ENCODE measurements around the gene CEP43.

The CEP43 gene

GRCh38 chr6:166977621-166978525 lies 21.3 kb upstream of the CEP43 start:
- Histone ChIP-seq H3K4me3 (ENCODE audit: low read depth, low read length) (no peak overlapping the region), H3K4ac (ENCODE audit: low read depth, low read length) (no peak overlapping the region), H3K4me2 (ENCODE audit: low read length) (no peak overlapping the region), H3K14ac (ENCODE audit: low read length) (no peak overlapping the region), H3K9ac (ENCODE audit: low read length) (no peak overlapping the region), H3K79me1 (ENCODE audit: low read length) (no peaks in the 10 kb centered on the region), H3K9me3 (ENCODE audit: insufficient read depth, low read depth, low read length) (no peaks in the 10 kb centered on the region), H2AK5ac (ENCODE audit: low read length) (no peak overlapping the region), H4K12ac (ENCODE audit: low read depth, low read length) (no peak overlapping the region), H3K23ac (ENCODE audit: low read length) (no peak overlapping the region), H2BK120ac (ENCODE audit: insufficient read depth, low read length, poor library complexity) (no peak overlapping the region), H4K91ac (ENCODE audit: low read depth, low read length) (no peak overlapping the region), H3K79me2 (ENCODE audit: control insufficient read depth, insufficient read depth, low read length, poor library complexity) (no peaks in the 10 kb centered on the region), H3K4me1 (ENCODE audit: control insufficient read depth in 1 of 2, insufficient read depth in 2 of 2, low read length in 2 of 2) (no peaks in the 10 kb centered on the region), H3K27ac (ENCODE audit: low read depth, low read length) (no peak overlapping the region), H4K8ac (ENCODE audit: low read depth, low read length) (no peak overlapping the region), H2BK5ac (ENCODE audit: low read depth, low read length, poor library complexity) (no peak overlapping the region), H2AFZ (ENCODE audit: insufficient read depth, low read length, poor library complexity) (no peak overlapping the region), H3K36me3 (ENCODE audit: control insufficient read depth in 1 of 2, insufficient read depth in 2 of 2, low read length in 2 of 2) (peaks cover 7% of the 10 kb centered on the region in 2 experiments), H2BK12ac (ENCODE audit: low read length) (no peak overlapping the region), H3K18ac (ENCODE audit: low read length) (no peak overlapping the region), H3K27me3 (ENCODE audit: insufficient read depth, low read length) (no peaks in the 10 kb centered on the region)
- DNase-seq, result peak in 1 of 2 donors; percentile 56
- no CpG with 5 or more reads among the region's 9 CpGs for WGBS (ENCODE audit: extremely low coverage, insufficient coverage, insufficient read length)

GRCh38 chr6:166980738-166981137 lies 18.5 kb upstream of the CEP43 start:
- Histone ChIP-seq H3K36me3 (ENCODE audit: control insufficient read depth in 1 of 2, insufficient read depth in 2 of 2, low read length in 2 of 2) (peaks cover 4 to 7% of the 10 kb centered on the region in 2 experiments), H2AK5ac (ENCODE audit: low read length) (no peak overlapping the region), H4K12ac (ENCODE audit: low read depth, low read length) (no peak overlapping the region), H2BK5ac (ENCODE audit: low read depth, low read length, poor library complexity) (no peak overlapping the region), H4K91ac (ENCODE audit: low read depth, low read length) (no peak overlapping the region), H3K9me3 (ENCODE audit: insufficient read depth, low read depth, low read length) (no peaks in the 10 kb centered on the region), H3K4ac (ENCODE audit: low read depth, low read length) (no peak overlapping the region), H3K9ac (ENCODE audit: low read length) (no peak overlapping the region), H3K79me2 (ENCODE audit: control insufficient read depth, insufficient read depth, low read length, poor library complexity) (no peaks in the 10 kb centered on the region), H2BK120ac (ENCODE audit: insufficient read depth, low read length, poor library complexity) (no peak overlapping the region), H2AFZ (ENCODE audit: insufficient read depth, low read length, poor library complexity) (no peak overlapping the region), H3K4me3 (ENCODE audit: low read depth, low read length) (no peak overlapping the region), H3K4me2 (ENCODE audit: low read length) (no peak overlapping the region), H3K23ac (ENCODE audit: low read length) (no peak overlapping the region), H3K4me1 (ENCODE audit: control insufficient read depth in 1 of 2, insufficient read depth in 2 of 2, low read length in 2 of 2) (no peaks in the 10 kb centered on the region), H3K14ac (ENCODE audit: low read length) (no peak overlapping the region), H3K79me1 (ENCODE audit: low read length) (no peaks in the 10 kb centered on the region), H2BK12ac (ENCODE audit: low read length) (no peak overlapping the region), H3K18ac (ENCODE audit: low read length) (no peak overlapping the region), H4K8ac (ENCODE audit: low read depth, low read length) (no peak overlapping the region), H3K27ac (ENCODE audit: low read depth, low read length) (no peak overlapping the region), H3K27me3 (ENCODE audit: insufficient read depth, low read length) (no peaks in the 10 kb centered on the region)
- no peak for DNase-seq
- no CpG with 5 or more reads among the region's 3 CpGs for WGBS (ENCODE audit: extremely low coverage, insufficient coverage, insufficient read length)

GRCh38 chr6:166987448-166987847 lies 11.7 kb upstream of the CEP43 start:
- Histone ChIP-seq H3K14ac (ENCODE audit: low read length) (no peak overlapping the region), H3K27ac (ENCODE audit: low read depth, low read length) (peak overlapping the region; percentile 8), H3K36me3 (ENCODE audit: control insufficient read depth in 1 of 2, insufficient read depth in 2 of 2, low read length in 2 of 2) (peaks cover 0 to 2% of the 10 kb centered on the region in 2 experiments), H3K27me3 (ENCODE audit: insufficient read depth, low read length) (no peaks in the 10 kb centered on the region), H3K18ac (ENCODE audit: low read length) (no peak overlapping the region), H2AK5ac (ENCODE audit: low read length) (no peak overlapping the region), H4K8ac (ENCODE audit: low read depth, low read length) (no peak overlapping the region), H4K91ac (ENCODE audit: low read depth, low read length) (no peak overlapping the region), H3K4me2 (ENCODE audit: low read length) (no peak overlapping the region), H3K9me3 (ENCODE audit: insufficient read depth, low read depth, low read length) (no peaks in the 10 kb centered on the region), H2AFZ (ENCODE audit: insufficient read depth, low read length, poor library complexity) (no peak overlapping the region), H3K79me1 (ENCODE audit: low read length) (no peaks in the 10 kb centered on the region), H3K23ac (ENCODE audit: low read length) (no peak overlapping the region), H3K4me1 (ENCODE audit: control insufficient read depth in 1 of 2, insufficient read depth in 2 of 2, low read length in 2 of 2) (peaks cover 0 to 5% of the 10 kb centered on the region in 2 experiments), H3K9ac (ENCODE audit: low read length) (no peak overlapping the region), H3K79me2 (ENCODE audit: control insufficient read depth, insufficient read depth, low read length, poor library complexity) (no peaks in the 10 kb centered on the region), H2BK5ac (ENCODE audit: low read depth, low read length, poor library complexity) (no peak overlapping the region), H2BK12ac (ENCODE audit: low read length) (no peak overlapping the region), H4K12ac (ENCODE audit: low read depth, low read length) (no peak overlapping the region), H3K4ac (ENCODE audit: low read depth, low read length) (no peak overlapping the region), H3K4me3 (ENCODE audit: low read depth, low read length) (no peak overlapping the region), H2BK120ac (ENCODE audit: insufficient read depth, low read length, poor library complexity) (no peak overlapping the region)
- no CpG with 5 or more reads among the region's 6 CpGs for WGBS (ENCODE audit: extremely low coverage, insufficient coverage, insufficient read length)
- DNase-seq, result no peak

GRCh38 chr6:166987930-166988329 lies 11.3 kb upstream of the CEP43 start:
- no peaks in the 10 kb centered on the region for H3K9me3 ChIP-seq (ENCODE audit: insufficient read depth, low read depth, low read length)
- WGBS (ENCODE audit: extremely low coverage, insufficient coverage, insufficient read length), result no CpG with 5 or more reads among the region's 3 CpGs
- H3K4ac ChIP-seq (ENCODE audit: low read depth, low read length), result no peak overlapping the region

More at GRCh38 chr6:166987930-166988329, 11.3 kb upstream of the CEP43 start:
- Histone ChIP-seq H4K12ac (ENCODE audit: low read depth, low read length) (no peak overlapping the region), H3K79me1 (ENCODE audit: low read length) (no peaks in the 10 kb centered on the region), H4K8ac (ENCODE audit: low read depth, low read length) (no peak overlapping the region), H2BK120ac (ENCODE audit: insufficient read depth, low read length, poor library complexity) (no peak overlapping the region), H4K91ac (ENCODE audit: low read depth, low read length) (no peak overlapping the region), H2AFZ (ENCODE audit: insufficient read depth, low read length, poor library complexity) (no peak overlapping the region), H3K9ac (ENCODE audit: low read length) (no peak overlapping the region), H3K4me2 (ENCODE audit: low read length) (no peak overlapping the region), H2AK5ac (ENCODE audit: low read length) (no peak overlapping the region), H3K27ac (ENCODE audit: low read depth, low read length) (no peak overlapping the region), H3K18ac (ENCODE audit: low read length) (no peak overlapping the region), H3K36me3 (ENCODE audit: control insufficient read depth in 1 of 2, insufficient read depth in 2 of 2, low read length in 2 of 2) (peaks cover 0 to 2% of the 10 kb centered on the region in 2 experiments), H3K4me1 (ENCODE audit: control insufficient read depth in 1 of 2, insufficient read depth in 2 of 2, low read length in 2 of 2) (peaks cover 0 to 5% of the 10 kb centered on the region in 2 experiments), H2BK12ac (ENCODE audit: low read length) (no peak overlapping the region), H2BK5ac (ENCODE audit: low read depth, low read length, poor library complexity) (no peak overlapping the region), H3K4me3 (ENCODE audit: low read depth, low read length) (no peak overlapping the region), H3K79me2 (ENCODE audit: control insufficient read depth, insufficient read depth, low read length, poor library complexity) (no peaks in the 10 kb centered on the region), H3K23ac (ENCODE audit: low read length) (no peak overlapping the region), H3K14ac (ENCODE audit: low read length) (no peak overlapping the region), H3K27me3 (ENCODE audit: insufficient read depth, low read length) (no peaks in the 10 kb centered on the region)
- DNase-seq, result no peak
